Stimulated activated CD4-positive, alpha-beta T cell treated with anti-CD3 and anti-CD28 coated beads, TNF-alpha, amount 100 ng/mL, for 4 hours (primary cell): Measurements from ENCODE around the gene TTC38.

Experiments used
- DNase-seq, 3 experiments: peaks; one replicate each; pipeline ENCODE4 v3.0.0-alpha.2; 2020; ENCODE audit warnings: low read depth in 3 of 3

Gene TTC38

DNA sequence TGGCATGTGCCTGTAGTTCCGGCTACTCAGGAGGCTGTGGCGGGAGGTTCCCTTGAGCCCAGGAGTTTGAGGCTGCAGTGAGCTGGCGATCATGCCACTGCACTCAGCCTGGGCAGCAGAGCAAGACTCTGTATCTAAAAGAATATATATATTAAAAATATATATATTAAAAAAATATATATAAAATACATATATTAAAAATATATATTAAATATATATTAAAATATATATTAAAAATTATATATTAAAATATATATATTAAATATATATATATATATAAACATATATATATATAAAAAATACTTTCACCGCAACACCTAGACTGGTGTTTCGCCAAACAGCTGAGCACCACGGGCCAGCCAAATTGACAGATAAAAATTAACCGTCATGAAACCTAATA lies 8.8 kb downstream of the TTC38 start:
- no peak for DNase-seq

DNA sequence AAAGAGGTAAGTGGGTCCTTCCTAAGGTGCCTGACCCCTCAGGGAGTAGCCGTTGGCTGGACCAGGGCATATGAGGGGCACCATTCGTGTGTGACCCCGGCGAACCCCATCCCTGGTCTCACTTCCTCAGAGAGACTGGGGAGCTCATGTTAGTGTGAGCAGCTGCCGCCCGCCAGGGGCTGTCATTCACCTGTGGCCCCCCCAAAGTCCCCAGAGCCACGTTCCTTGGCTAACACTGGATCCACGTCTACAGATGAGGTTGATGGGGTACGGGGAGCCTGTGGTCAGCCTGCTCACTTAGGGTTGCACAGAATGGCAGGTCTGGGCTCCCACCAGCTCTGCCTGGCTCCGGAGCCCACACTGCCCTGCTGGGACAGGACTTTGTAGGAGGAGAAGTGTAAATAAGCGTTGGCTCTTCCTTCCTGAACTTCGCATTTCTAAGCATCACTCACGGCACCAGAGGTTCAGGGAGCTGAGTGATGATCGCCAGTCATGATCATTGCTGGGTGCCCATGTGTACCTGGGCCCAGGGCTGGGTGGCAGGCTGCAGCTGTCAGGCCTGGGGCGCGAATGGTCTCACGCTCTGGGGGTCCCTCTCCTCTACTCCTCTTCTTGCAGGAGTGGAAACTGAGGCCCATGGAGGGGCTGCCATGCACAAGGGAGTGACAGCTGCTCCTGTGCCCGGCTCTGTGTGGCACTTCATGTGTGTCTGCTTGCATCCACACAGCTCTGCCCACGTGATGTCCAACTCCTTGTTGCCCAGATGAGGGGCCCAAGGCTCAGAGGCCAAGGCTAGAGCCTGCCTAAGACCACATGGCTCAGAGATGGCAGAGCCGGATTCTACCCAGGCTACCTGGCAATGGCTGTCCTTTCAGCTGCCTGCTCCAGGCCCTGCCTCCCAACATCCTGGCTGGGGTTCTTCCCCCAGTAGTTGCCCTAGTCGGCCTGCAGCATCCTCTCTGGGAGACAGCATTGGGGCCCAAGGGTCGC lies 11.1 kb downstream of the TTC38 start:
- no peak for DNase-seq

DNA sequence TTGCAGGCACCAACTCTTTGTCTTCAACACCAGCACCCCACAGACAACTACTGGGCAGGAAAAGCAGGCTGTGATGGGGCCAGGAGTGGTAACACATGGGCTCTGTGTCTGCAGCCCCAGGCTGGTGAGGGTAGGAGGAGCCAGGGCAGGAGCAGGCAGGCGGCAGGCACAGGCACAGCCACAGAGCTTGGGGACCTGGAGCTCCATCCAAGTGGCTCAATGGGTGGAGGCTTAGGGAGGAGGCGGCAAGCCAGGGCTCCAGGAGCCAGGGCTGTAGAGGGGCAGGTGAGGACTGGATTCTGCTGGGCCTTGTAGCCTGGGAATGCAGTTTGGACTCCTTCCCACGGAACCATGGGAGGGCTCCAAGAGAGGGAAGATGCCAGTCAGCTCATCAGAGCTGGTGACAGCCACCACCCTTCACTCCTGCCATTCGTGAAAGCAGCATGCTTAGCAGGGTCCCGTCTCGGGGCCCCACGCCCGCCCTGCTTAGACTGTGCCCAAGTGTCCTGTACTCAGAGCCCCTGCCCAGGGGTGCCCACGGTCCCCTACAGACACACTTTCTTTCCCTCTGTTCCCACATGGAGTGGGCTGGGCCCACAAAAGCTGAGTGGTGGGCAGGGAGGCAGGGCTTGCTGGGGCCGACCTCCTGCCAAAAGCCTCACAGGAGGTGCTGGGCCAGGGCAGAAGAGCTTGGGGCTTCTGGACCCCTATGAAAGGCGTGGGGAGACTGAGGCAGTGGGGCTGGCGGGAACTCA lies 12.4 kb downstream of the TTC38 start:
- DNase-seq = no peak

DNA sequence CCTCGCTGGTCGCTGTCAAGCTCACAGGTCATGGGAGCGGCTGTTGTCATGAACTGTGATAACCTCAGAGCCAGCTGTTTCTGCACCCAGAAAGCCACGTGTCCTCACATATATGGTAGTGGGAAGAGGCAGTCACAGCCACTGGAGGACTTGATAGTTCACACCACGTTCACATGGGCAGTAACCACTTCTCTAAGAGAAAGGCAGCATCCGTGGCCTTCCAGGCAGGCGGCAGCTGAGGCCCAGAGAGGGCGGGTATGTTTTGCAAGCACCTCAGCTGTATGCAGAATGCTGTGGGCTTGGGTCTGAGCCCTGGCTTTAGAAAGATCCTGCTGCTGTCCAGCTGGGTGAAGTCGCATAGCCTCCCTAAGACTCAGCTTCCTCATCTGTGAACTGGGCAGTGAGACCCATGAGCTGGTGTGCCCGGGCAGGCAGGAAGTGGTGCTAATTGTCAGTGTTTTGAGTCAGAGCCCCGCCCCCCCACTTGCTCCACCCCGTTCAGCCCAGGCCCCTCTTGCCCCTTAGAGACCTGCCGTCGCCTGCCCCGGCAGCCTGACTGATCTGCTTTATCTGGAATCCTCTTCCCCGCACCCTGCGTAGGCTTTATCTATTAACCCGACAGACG lies 13.3 kb downstream of the TTC38 start:
- DNase-seq = no peak

DNA sequence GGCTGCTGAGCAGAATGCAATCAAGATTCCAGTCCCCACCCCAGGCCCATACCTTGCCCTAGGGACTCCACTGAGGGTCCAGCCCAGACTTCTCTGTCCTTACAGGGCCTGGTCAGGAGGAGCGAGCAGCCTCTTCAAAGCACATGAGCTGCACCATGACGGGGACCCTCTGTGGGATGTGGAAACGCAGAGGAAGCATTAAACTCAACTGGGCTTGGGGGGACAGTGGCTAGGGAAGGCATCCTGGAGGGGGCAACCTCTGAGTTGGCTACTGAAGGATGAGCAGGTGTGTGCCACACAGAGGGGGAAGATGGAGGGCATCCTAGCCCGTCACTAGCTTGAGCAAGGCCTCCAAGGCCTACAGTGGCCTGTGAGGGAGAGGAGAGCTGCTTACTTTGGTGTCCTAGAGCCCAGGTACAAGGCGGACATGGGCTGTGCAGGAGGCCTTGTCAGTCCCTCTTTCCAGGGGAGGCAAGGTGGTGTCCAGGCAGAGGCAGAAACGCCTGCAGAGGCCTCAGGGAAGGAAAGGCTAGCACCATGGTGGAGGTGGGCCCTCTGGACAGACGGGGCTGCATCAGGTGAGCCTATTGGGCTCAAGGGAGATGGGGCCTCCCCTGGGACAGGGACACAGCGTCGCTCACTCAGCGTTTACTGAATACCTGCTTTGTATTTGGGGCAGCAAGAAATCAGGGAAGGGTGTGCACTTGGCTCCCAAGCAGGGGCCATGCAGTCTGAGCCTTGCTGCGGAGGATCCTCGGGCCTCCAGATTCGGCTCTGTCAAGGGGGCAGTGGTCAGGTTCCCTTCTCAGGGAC lies 14.3 kb downstream of the TTC38 start:
- DNase-seq = no peak

GRCh38 chr22:46286006-46286405 lies 18.2 kb downstream of the TTC38 start:
- DNase-seq = no peak

DNA sequence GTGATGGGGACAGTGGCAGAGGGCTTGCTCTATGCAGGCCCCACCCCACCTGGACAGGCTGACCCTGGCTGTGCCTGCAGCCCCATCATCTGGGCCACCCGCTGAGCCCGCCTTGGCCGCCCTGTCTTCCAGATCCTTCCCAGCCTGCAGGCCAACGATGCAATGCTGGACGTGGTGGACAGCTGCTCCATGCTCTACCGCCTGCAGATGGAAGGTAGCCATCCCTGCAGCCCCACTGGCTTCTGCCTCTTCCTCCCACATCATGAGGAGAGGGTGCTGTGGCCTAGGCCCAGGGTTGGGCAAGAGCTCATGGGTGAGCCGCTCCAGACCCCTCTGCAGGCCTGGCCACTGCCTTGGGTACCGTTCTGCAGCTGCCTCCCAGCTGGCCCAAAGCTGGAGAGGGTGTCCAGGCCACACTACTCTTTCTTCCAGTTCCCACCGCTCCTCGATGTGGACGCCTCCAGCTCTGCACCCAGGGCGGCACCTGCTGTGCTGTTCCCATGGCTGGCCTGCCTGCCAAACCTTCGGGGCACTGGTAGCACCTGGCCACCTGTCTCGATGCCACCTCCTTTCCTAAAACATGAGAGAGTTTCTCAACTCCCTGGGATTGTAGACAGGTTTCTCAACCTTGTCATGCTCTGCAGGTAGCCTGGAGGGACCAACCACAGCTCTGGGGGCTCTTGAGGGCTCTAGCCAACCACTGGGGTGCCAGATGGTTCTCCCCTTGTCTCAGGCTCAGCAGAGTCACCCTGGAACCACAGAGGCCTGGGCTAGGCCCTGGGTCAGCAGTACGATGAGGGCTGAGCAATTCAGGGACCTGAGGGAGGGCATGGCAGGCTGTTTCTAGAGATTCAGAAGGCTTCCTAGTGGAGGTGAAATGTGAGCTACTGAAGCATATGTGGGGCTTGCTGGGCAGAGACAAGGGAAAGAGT lies 19.4 kb downstream of the TTC38 start:
- no peak for DNase-seq

DNA sequence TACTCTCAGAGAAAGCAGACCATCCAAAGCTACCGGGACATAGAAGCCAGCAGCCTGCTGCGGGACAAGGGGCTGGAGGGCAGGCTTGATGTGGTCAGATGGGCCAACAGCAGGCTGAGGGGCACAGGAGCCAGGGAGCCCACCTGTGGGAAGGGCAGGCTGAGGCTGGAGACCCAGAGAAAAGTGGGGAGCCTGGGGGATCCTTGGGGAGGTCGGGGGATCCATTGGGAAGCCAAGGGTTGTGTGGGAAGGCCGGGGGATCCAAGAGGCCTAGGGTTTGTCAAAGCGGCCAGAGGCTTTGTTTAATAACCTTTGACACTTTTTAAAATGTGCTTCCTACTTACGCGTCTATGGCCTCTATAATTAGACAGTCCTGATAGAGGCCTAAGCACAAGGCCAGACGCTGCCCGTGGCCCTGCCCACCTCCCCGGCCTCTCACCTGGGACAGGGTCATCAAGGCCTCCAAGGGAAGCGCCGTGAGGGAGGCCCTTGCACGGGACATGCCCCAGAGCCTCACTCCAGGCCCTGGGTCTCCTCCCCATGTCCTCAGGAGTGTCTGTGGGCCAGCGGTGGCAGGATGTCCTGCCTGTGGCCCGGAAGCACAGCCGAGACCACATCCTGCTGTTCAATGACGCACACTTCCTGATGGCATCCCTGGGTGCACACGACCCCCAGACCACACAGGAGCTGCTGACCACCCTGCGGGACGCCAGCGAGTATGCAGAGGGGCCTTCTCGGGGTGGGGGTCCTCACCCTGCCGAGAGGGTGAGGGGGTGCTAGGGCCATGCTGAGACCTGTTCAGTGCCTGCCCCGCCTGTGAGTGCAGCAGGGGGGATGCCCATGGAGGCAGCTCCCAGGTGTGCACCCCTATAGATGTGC lies 20.3 kb downstream of the TTC38 start:
- no peak for DNase-seq

DNA sequence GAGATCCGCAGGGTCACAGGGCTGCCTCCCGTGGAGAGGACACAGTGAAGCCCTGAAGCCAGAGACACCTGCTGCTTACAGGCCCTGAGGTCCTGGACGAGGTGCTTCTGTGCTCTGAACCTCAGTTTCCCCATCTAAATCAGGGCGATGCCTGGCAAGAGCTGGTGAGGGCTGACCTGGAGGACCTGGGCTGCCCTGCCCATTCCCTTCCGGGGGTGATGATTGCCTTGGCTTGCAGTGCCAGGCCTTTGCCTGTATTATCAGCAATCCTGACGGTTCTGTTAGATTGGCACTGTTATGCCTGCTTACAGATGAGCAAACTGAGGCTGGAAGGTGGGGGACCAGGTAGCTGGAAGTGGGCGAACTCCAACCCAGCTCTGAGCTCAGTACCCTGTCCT lies 21.0 kb downstream of the TTC38 start:
- DNase-seq = no peak

DNA sequence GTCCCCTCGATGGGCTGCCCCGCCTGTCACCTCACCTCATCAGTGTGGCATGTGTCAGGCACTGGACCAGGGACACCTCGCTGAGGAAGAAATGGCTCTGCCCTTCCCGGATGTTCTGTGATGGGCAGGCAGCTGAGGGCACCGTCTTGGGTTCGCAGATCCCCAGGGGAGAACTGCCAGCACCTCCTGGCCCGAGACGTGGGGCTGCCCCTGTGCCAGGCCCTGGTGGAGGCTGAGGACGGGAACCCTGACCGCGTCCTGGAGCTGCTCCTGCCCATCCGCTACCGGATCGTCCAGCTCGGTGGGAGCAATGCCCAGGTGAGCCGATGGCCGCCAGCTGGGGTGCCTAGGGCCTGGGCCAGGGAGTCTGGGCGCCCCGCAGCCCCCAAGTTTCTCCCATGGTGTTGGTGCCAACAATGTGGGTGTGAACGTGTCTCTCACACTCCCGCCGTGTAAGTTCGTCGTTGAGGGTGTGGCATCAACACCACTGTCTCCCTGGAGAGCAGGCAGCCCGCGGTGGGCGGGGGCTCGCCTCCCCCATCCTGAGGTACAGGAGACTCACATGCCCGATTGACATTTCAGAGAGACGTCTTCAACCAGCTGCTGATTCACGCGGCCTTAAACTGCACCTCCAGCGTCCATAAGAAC lies 21.6 kb downstream of the TTC38 start:
- DNase-seq = no peak

GRCh38 chr22:46290121-46290842 lies 22.5 kb downstream of the TTC38 start:
- DNase-seq = no peak

DNA sequence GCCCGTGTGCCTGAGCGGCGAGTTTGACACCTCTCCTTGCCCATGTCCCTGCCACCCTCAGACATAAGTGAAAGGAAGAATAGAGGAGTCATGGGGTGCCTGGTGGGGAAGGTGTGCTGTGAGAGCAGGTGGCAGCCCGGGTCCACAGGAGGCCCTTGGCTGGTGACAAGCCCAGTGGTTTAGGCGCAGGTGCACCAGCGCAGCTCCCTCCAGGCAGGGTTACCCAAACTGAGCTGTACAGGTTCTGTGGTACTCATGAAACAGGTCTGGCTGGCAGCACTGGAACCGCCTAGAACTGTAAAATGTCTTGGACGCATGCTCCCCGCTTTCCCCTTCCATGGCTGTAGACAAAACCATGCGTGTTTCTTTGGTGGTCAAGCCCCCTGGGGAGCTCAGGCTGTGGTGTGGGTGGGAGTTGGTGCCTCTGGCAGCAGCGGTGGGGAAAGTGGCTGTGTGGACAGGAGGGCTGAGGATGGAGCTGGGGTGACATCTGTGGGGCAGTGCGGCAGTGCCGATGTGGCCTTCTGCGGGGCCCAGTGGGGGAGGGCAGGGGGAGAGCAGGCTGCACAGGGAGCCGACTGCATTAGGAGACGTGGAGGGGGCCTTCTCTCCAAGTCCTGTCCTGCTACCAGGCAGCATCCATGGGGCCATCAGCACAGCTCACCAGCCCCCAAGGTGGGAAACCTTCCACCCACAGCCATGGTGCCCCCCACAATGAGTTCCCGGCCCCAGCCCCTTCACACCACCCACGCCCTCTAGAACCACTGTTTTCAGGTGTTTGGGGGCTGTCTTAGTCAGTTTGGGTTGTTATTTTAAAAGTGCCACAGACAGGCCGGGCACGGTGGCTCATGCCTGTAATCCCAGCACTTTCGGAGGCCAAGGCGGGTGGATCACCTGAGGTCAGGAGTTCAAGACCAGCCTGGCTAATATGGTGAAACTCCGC lies 23.3 kb downstream of the TTC38 start:
- DNase-seq = no peak

DNA sequence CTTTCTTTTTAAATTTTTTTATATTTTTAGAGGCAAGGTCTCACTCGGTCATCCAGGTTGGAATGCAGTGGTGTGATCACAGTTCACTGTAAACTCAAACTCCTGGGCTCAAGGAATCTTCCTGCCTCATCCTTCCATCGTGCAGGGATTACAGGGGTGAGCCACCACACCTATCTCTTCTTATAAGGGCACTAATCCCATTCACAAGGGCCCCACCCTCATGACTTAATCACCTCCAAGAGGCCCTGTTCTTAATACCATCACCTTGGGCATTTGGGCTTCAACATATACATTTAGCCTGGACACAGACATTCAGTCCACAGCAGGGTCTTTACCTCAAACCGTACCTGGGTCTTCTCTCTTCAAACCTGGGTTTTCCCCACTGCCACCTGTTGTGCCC lies 24.4 kb downstream of the TTC38 start:
- no peak for DNase-seq

DNA sequence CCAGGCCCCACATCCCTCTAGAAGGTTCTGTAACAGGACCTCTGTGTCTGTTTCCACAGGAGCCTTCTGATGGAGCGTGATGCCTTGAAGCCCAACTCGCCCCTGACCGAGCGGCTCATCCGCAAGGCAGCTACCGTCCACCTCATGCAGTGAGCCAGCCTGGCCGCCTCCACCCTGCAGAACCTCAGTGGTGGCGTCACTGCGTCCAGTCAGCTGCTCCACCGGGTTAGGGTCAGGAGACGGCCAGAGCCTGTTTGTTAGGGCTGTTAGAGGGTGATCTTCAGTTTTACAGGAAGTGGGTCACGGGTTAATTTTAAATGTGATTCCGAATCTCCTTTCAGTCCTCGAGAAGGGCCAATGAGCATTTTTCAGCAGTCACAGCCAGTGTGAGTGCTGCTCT lies 24.9 kb downstream of the TTC38 start:
- no peak for DNase-seq

GRCh38 chr22:46293577-46294260 lies 25.9 kb downstream of the TTC38 start:
- no peak for DNase-seq

DNA sequence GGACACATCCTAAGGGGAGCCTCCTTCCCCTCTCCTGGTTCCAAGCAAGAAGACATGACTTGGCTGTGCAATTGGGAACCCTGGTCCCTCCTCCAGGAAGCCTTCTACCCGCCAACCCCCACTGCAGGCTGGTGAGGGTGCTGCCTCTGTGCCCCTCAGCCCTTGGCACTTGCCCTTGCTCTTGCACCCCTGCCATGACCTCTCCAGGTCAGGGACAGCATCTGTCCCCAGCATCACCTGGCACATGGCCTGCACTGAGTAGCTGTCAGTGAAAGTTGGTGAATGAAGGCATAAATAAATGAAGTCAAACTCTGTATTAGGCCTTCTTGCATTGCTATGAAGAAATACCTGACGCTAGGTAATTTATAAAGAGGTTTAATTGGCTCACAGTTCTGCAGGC lies 27.0 kb downstream of the TTC38 start:
- DNase-seq = no peak
